Measurements from ENCODE around the gene CCSER1. TPM values are rescaled to one million over a fixed set of nuclear protein-coding genes. Genes with fewer than 3 reads are reported as not detected.

CCSER1 gene
- total and polyA plus RNA-seq, 9 donors = 0.21 to 8.3 (median 3.2) TPM

- Histone ChIP-seq H3K36me3 (no peaks in the 10 kb centered on the region), H3K4me1 (ENCODE audit: insufficient read depth) (no peaks in the 10 kb centered on the region)
Measured at GRCh38 chr4:90753068-90753467, 625.9 kb downstream of the CCSER1 start.

GRCh38 chr4:90757534-90758060 lies 630.4 kb downstream of the CCSER1 start:
- TF ChIP-seq EP300 (IDR thresholded peaks at IDR 0.05) (no peak), POLR2A (IDR thresholded peaks at IDR 0.05) (no peak), CTCF (IDR thresholded peaks at IDR 0.05) (no peak)
- no peaks in the 10 kb centered on the region for H3K27me3 ChIP-seq
- H3K27ac ChIP-seq = no peak overlapping the region
- WGBS, 3 donors = 95 to 96% (median 96%) methylated on average over 2 of the region's 2 CpGs
- H3K4me1 ChIP-seq (ENCODE audit: insufficient read depth) = no peaks in the 10 kb centered on the region
- no peak for DNase-seq
- no peaks in the 10 kb centered on the region for H3K9me3 ChIP-seq
- no peak overlapping the region for H3K4me3 ChIP-seq
- intact Hi-C loops (cut with DNase I) = no loop called here
- no peaks in the 10 kb centered on the region for H3K36me3 ChIP-seq

More at GRCh38 chr4:90753068-90753467, 625.9 kb downstream of the CCSER1 start:
- H3K4me3 ChIP-seq = no peak overlapping the region
- no peak overlapping the region for H3K27ac ChIP-seq
- no peak for DNase-seq
- no peaks in the 10 kb centered on the region for H3K9me3 ChIP-seq
- intact Hi-C loops (cut with DNase I) = no loop called here
- no peaks in the 10 kb centered on the region for H3K27me3 ChIP-seq
- TF ChIP-seq CTCF (IDR thresholded peaks at IDR 0.05) (no peak), POLR2A (IDR thresholded peaks at IDR 0.05) (no peak), EP300 (IDR thresholded peaks at IDR 0.05) (no peak)

GRCh38 chr4:90760059-90760458 lies 632.9 kb downstream of the CCSER1 start:
- Histone ChIP-seq H3K9me3 (no peaks in the 10 kb centered on the region), H3K4me3 (no peak overlapping the region), H3K4me1 (ENCODE audit: insufficient read depth) (no peaks in the 10 kb centered on the region), H3K27ac (no peak overlapping the region), H3K27me3 (no peaks in the 10 kb centered on the region), H3K36me3 (no peaks in the 10 kb centered on the region)
- intact Hi-C loops (cut with DNase I) = no loop called here
- WGBS, 3 donors = 85 to 93% (median 86%) methylated on average over 1 of the region's 1 CpG
- no peak for DNase-seq
- TF ChIP-seq EP300 (IDR thresholded peaks at IDR 0.05) = no peak
- TF ChIP-seq CTCF (IDR thresholded peaks at IDR 0.05) = no peak
- no peak for TF ChIP-seq POLR2A (IDR thresholded peaks at IDR 0.05)

GRCh38 chr4:90766837-90767236 lies 639.6 kb downstream of the CCSER1 start:
- no peak for DNase-seq

More at GRCh38 chr4:90766837-90767236, 639.6 kb downstream of the CCSER1 start:
- Histone ChIP-seq H3K36me3 (no peaks in the 10 kb centered on the region), H3K4me1 (ENCODE audit: insufficient read depth) (no peaks in the 10 kb centered on the region), H3K4me3 (no peak overlapping the region), H3K27me3 (no peaks in the 10 kb centered on the region), H3K9me3 (no peaks in the 10 kb centered on the region), H3K27ac (no peak overlapping the region)
- no peak for TF ChIP-seq CTCF (IDR thresholded peaks at IDR 0.05)
- no peak for TF ChIP-seq POLR2A (IDR thresholded peaks at IDR 0.05)
- TF ChIP-seq EP300 (IDR thresholded peaks at IDR 0.05) = no peak
- WGBS, 3 donors = 84 to 90% (median 89%) methylated on average over 2 of the region's 2 CpGs
- intact Hi-C loops (cut with DNase I) = no loop called here
